Body of pancreas (tissue), 4 donors: ENCODE results near the gene ZBTB4. TPM values are rescaled to one million over a fixed set of nuclear protein-coding genes. Genes with fewer than 3 reads are reported as not detected.

Experiments used
- ATAC-seq: fragments of 150-250 bp; one replicate; pipeline ENCODE4 v1.9.1; 2016
- DNase-seq, 4 donors: peaks; one replicate each; pipeline ENCODE4 v3.0.0-alpha.2; 2019
- H3K27ac ChIP-seq, 4 donors: fragments of 200-600 bp; sonication (generic); 1 replicate in 3 of 4; 2 replicates in 1 of 4; pipeline versions ENCODE4 v1.5.1 to v1.6.1; 2016 to 2019; ENCODE audit warnings: mild to moderate bottlenecking in 1 of 4, mixed read lengths in 1 of 4, moderate library complexity in 1 of 4
- H3K27me3 ChIP-seq, 2 donors: fragments of 200-600 bp; sonication (generic); one replicate each; pipeline ENCODE4 v1.6.0; 2016; ENCODE audit warnings: mild to moderate bottlenecking in 1 of 2
- H3K36me3 ChIP-seq, 2 donors: fragments of 200-600 bp; sonication (generic); replicated peaks in 1 of 2; 2 replicates each; pipeline ENCODE4 v1.5.1; 2016; ENCODE audit warnings: low read depth in 2 of 2; ENCODE audit not compliant: insufficient read depth in 1 of 2
- H3K4me1 ChIP-seq: fragments of 200-600 bp; sonication (generic); one replicate; pipeline ENCODE4 v1.6.0; 2016
- H3K4me3 ChIP-seq, 2 donors: fragments of 200-600 bp; sonication (generic); 1 replicate in 1 of 2; 2 replicates in 1 of 2; pipeline ENCODE4 v1.5.1; 2016 to 2019
- H3K9me3 ChIP-seq, 3 donors: fragments of 200-600 bp; sonication (generic); 1 replicate in 2 of 3; 2 replicates in 1 of 3; pipeline ENCODE4 v1.5.1; 2016
- CTCF ChIP-seq, 7 experiments: fragments of 450-650 bp in 4 of 7; fragments of 200-600 bp in 3 of 7; sonication (generic) in 3 of 7; IDR thresholded peaks; one replicate each; pipeline ENCODE4 v1.5.1; 2016 to 2019; ENCODE audit warnings: antibody characterized with exemption in 7 of 7
- POLR2A ChIP-seq, 3 donors: fragments of 450-650 bp; IDR thresholded peaks; one replicate each; pipeline ENCODE4 v1.6.1; 2016; ENCODE audit warnings: antibody characterized with exemption in 3 of 3, mild to moderate bottlenecking in 2 of 3
- WGBS, 2 donors: methylation state at CpG; one replicate each; pipeline ENCODE4 v1.1.5; 2017; 5-methylcytosine and 5-hydroxymethylcytosine counted together
- intact Hi-C: fragments of 100-400 bp; cut with DNase I; formaldehyde crosslinking; loops from one replicate; pipeline ENCODE4 v1.15.1; 2023
- total RNA-seq, 2 donors: library from RNA; depleted of rRNA; stranded (reverse); fragments of >200 nt; gene quantifications; one replicate each; pipeline ENCODE4 v1.1.0, GENCODE V29; 2016

The ZBTB4 gene
- total RNA-seq, 2 donors from 2014 or later: 30.9 to 38.2 TPM

GRCh38 chr17:7435676-7436555, 43.5 kb downstream of the ZBTB4 start:
- Histone ChIP-seq H3K4me3 (peak overlapping the region; percentile 25 to 32), H3K36me3 (no peaks in the 10 kb centered on the region), H3K9me3 (no peaks in the 10 kb centered on the region), H3K27ac (peak overlapping the region; percentile 80 to 94 (median 90)), H3K4me1 (peaks cover 48% of the 10 kb centered on the region), H3K27me3 (no peaks in the 10 kb centered on the region)
- peak; percentile 9 for ATAC-seq
- WGBS, 2 donors: 5 to 7% methylated on average over 8 to 46 of the region's 49 CpGs
- peak; percentile 56 to 62 (median 57) for DNase-seq
- intact Hi-C loops: no loop called here
- peak in 2 of 3 donors; percentile 8 to 32 for TF ChIP-seq POLR2A (IDR thresholded peaks at IDR 0.05)
- TF ChIP-seq CTCF (IDR thresholded peaks at IDR 0.05): peak in 2 of 7 experiments; percentile 3 to 27

GRCh38 chr17:7432296-7432695, 47.1 kb downstream of the ZBTB4 start:
- ATAC-seq (no peak), DNase-seq (no peak)
- WGBS, 2 donors: 88 to 90% methylated on average over 11 of the region's 11 CpGs
- no peaks in the 10 kb centered on the region for H3K27me3 ChIP-seq
- no peak overlapping the region for H3K27ac ChIP-seq
- intact Hi-C loops: no loop called here
- TF ChIP-seq CTCF (IDR thresholded peaks at IDR 0.05) (no peak), POLR2A (IDR thresholded peaks at IDR 0.05) (no peak)
- no peak overlapping the region for H3K4me3 ChIP-seq
- peaks cover 19% of the 10 kb centered on the region for H3K4me1 ChIP-seq
- no peaks in the 10 kb centered on the region for H3K36me3 ChIP-seq
- H3K9me3 ChIP-seq: no peaks in the 10 kb centered on the region

GRCh38 chr17:7431231-7431630, 48.2 kb downstream of the ZBTB4 start:
- no peak overlapping the region for H3K4me3 ChIP-seq
- DNase-seq (no peak), ATAC-seq (no peak)
- H3K4me1 ChIP-seq: peaks cover 9% of the 10 kb centered on the region
- intact Hi-C loops: no loop called here
- H3K27me3 ChIP-seq: no peaks in the 10 kb centered on the region
- H3K9me3 ChIP-seq: no peaks in the 10 kb centered on the region
- H3K36me3 ChIP-seq: no peaks in the 10 kb centered on the region
- H3K27ac ChIP-seq: no peak overlapping the region
- WGBS, 2 donors: 71 to 100% methylated on average over 1 of the region's 1 CpG
- TF ChIP-seq POLR2A (IDR thresholded peaks at IDR 0.05) (no peak), CTCF (IDR thresholded peaks at IDR 0.05) (no peak)

GRCh38 chr17:7429722-7430121, 49.7 kb downstream of the ZBTB4 start:
- H3K4me3 ChIP-seq: no peak overlapping the region
- 77 to 88% methylated on average over 9 to 10 of the region's 10 CpGs for whole genome bisulfite sequencing, 2 donors
- H3K4me1 ChIP-seq: no peaks in the 10 kb centered on the region
- H3K9me3 ChIP-seq: no peaks in the 10 kb centered on the region
- no peak overlapping the region for H3K27ac ChIP-seq
- TF ChIP-seq POLR2A (IDR thresholded peaks at IDR 0.05): no peak
- no peak for TF ChIP-seq CTCF (IDR thresholded peaks at IDR 0.05)
- intact Hi-C loops: no loop called here
- no peak for ATAC-seq
- H3K27me3 ChIP-seq: no peaks in the 10 kb centered on the region
- no peaks in the 10 kb centered on the region for H3K36me3 ChIP-seq
- DNase-seq: no peak
